Memory B cell (primary cell): ENCODE measurements around the gene FOXR1.
"Not testable (repeated sequence)": the region's sequence is repeated elsewhere in the genome, so short reads cannot be mapped to it uniquely, and the experiment has no call there.

Experiments
- ATAC-seq: fragments of 150-1000 bp; cut with Tn5 transposase; 2 replicates; pipeline ENCODE4 v1.10.0; 2021; ENCODE audit warnings: low read depth, mild to moderate bottlenecking, moderate library complexity
- DNase-seq, 2 donors: peaks; one replicate each; pipeline ENCODE4 v3.0.0; 2022; ENCODE audit warnings: low spot score in 2 of 2
- H3K27ac Mint-ChIP-seq: one replicate; pipeline ENCODE4 v1.8.0; 2022; ENCODE audit warnings: mild to moderate bottlenecking, moderate library complexity, mixed read lengths
- H3K27me3 Mint-ChIP-seq: one replicate; pipeline ENCODE4 v1.8.0; 2022; ENCODE audit warnings: mixed read lengths
- H3K36me3 Mint-ChIP-seq: one replicate; pipeline ENCODE4 v1.8.0; 2022; ENCODE audit warnings: mild to moderate bottlenecking, mixed read lengths
- H3K4me1 Mint-ChIP-seq: one replicate; pipeline ENCODE4 v1.8.0; 2022; ENCODE audit warnings: mixed read lengths
- H3K4me3 Mint-ChIP-seq: one replicate; pipeline ENCODE4 v1.8.0; 2022; ENCODE audit warnings: mild to moderate bottlenecking, moderate library complexity, mixed read lengths
- H3K9me3 Mint-ChIP-seq: one replicate; pipeline ENCODE4 v1.8.0; 2022; ENCODE audit warnings: mixed read lengths

The FOXR1 gene

DNA sequence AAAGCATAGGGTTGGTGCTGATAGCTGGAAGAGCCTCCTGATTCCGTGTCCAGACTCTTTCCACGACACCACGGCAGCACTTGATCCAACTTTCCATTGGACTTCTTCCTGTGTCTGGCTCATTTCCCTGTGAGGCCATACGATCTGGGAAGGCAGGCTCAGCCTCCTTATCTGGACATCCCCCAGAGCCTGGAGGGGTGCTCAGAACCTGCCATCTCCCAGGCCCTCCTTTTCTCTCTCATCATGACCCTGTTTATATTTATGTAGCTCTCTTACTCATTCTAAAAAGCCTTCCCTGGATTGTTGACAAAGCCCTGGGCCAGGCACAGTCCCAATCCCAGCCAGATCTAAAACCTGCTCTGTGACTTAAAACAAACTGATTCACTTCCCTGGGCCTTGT, 38.1 kb upstream of the FOXR1 start:
- DNase-seq: no peak
- Mint-ChIP-seq H3K27ac (peak overlapping the region; percentile 20), H3K36me3 (no peaks in the 10 kb centered on the region), H3K9me3 (no peaks in the 10 kb centered on the region), H3K27me3 (peaks cover 2% of the 10 kb centered on the region), H3K4me3 (no peak overlapping the region), H3K4me1 (peaks cover 17% of the 10 kb centered on the region)
- ATAC-seq: no peak

DNA sequence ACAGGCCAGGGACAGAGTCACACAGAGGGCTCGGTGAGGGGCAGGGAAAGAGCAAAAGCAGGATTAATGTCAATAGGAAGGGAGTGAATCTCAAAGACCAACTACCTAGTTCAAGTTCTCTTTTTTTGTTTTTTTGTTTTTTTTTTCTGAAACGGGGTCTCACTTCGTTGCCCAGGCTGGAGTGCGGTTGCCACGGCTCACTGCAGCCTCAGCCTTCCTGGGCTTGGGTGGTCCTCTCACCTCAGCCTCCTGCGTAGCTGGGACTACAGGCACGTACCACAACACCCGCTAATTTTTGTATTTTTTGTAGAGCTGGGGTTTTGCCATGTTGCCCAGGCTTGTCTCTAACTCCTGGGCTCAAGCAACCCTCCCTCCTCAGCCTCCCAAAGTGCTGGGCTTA, 36.2 kb upstream of the FOXR1 start:
- peak overlapping the region; percentile 63 for H3K27ac Mint-ChIP-seq
- H3K4me3 Mint-ChIP-seq: no peak overlapping the region
- DNase-seq (no peak), ATAC-seq (peak; percentile 87)
- no peaks in the 10 kb centered on the region for H3K9me3 Mint-ChIP-seq
- H3K36me3 Mint-ChIP-seq: no peaks in the 10 kb centered on the region
- peaks cover 7% of the 10 kb centered on the region for H3K27me3 Mint-ChIP-seq
- H3K4me1 Mint-ChIP-seq: peaks cover 18% of the 10 kb centered on the region

- DNase-seq (no peak), ATAC-seq (no peak)
- H3K27ac Mint-ChIP-seq: no peak overlapping the region
- no peak overlapping the region for H3K4me3 Mint-ChIP-seq
- H3K4me1 Mint-ChIP-seq: peaks cover 14% of the 10 kb centered on the region
- H3K36me3 Mint-ChIP-seq: no peaks in the 10 kb centered on the region
- H3K27me3 Mint-ChIP-seq: peaks cover 13% of the 10 kb centered on the region
- no peaks in the 10 kb centered on the region for H3K9me3 Mint-ChIP-seq
These were observed 32.8 kb upstream of the FOXR1 start for GRCh38 chr11:118938491-118939403.

- Mint-ChIP-seq H3K36me3 (no peaks in the 10 kb centered on the region), H3K27ac (no peak overlapping the region), H3K9me3 (no peaks in the 10 kb centered on the region), H3K27me3 (peaks cover 13% of the 10 kb centered on the region), H3K4me3 (no peak overlapping the region), H3K4me1 (peaks cover 14% of the 10 kb centered on the region)
- no peak for ATAC-seq
- DNase-seq: no peak
These were observed 32.1 kb upstream of the FOXR1 start for GRCh38 chr11:118939404-118939915.

- no peak for DNase-seq
- Mint-ChIP-seq H3K4me3 (no peak overlapping the region), H3K27ac (no peak overlapping the region)
These were observed 31.5 kb upstream of the FOXR1 start for GRCh38 chr11:118939953-118940598.

DNA sequence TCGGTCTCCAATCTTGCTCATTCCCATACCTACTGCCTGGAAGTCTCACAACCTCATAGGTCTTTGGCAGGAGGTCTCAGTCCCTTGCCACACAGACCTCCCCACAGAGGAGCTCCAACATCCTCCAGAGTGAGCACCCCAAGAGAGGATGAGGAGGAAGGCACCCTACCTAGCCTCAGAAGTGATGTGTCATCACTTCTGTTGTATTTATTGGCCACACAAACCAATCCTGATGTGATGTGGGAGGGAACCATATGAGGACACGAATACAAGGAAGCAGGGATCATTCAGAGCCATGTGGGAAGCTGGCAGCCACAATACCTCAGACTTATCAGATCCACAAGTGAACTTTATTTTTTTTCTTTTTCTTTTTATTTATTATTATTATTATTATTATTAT, 24.5 kb upstream of the FOXR1 start:
- H3K27ac Mint-ChIP-seq: no peak overlapping the region
- ATAC-seq: no peak
- no peaks in the 10 kb centered on the region for H3K9me3 Mint-ChIP-seq
- H3K36me3 Mint-ChIP-seq: no peaks in the 10 kb centered on the region
- H3K4me1 Mint-ChIP-seq: peaks cover 2% of the 10 kb centered on the region
- no peak overlapping the region for H3K4me3 Mint-ChIP-seq
- peaks cover 20% of the 10 kb centered on the region for H3K27me3 Mint-ChIP-seq
- DNase-seq: no peak

More at GRCh38 chr11:118939953-118940598, 31.5 kb upstream of the FOXR1 start:
- Mint-ChIP-seq H3K4me1 (peaks cover 14% of the 10 kb centered on the region), H3K27me3 (peaks cover 15% of the 10 kb centered on the region), H3K9me3 (no peaks in the 10 kb centered on the region), H3K36me3 (no peaks in the 10 kb centered on the region)
- ATAC-seq: peak; percentile 39

DNA sequence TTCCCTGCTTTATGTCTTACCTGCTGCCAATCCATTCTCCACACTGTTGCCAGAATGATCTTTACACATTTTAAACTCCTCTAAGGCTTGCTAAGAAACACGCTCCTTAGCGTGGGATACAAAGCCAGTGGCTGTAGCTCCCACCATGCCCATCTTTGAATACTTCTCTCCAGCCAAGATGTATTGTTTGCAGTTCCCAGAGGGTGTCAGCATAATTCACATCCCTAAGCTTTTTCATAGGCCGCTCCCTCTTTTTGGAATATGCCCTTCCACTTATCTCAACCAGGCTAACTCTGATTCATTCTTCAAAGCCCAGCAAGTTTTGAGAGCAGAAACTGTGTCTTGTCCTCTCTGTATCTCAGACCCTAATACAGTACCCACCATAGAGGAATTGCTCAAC, 23.6 kb upstream of the FOXR1 start:
- Mint-ChIP-seq H3K27ac (no peak overlapping the region), H3K9me3 (no peaks in the 10 kb centered on the region)
- no peak for DNase-seq

GRCh38 chr11:118953265-118953664, 18.3 kb upstream of the FOXR1 start:
- no peak for ATAC-seq
- H3K4me3 Mint-ChIP-seq: no peak overlapping the region
- no peak overlapping the region for H3K27ac Mint-ChIP-seq
- H3K36me3 Mint-ChIP-seq: no peaks in the 10 kb centered on the region
- H3K4me1 Mint-ChIP-seq: peaks cover 6% of the 10 kb centered on the region
- no peaks in the 10 kb centered on the region for H3K9me3 Mint-ChIP-seq
- no peak for DNase-seq
- H3K27me3 Mint-ChIP-seq: peaks cover 17% of the 10 kb centered on the region

More for the DNA sequence above, 23.6 kb upstream of the FOXR1 start:
- H3K4me1 Mint-ChIP-seq: peaks cover 2% of the 10 kb centered on the region
- no peaks in the 10 kb centered on the region for H3K36me3 Mint-ChIP-seq
- H3K27me3 Mint-ChIP-seq: peaks cover 20% of the 10 kb centered on the region
- no peak overlapping the region for H3K4me3 Mint-ChIP-seq
- ATAC-seq: no peak

DNA sequence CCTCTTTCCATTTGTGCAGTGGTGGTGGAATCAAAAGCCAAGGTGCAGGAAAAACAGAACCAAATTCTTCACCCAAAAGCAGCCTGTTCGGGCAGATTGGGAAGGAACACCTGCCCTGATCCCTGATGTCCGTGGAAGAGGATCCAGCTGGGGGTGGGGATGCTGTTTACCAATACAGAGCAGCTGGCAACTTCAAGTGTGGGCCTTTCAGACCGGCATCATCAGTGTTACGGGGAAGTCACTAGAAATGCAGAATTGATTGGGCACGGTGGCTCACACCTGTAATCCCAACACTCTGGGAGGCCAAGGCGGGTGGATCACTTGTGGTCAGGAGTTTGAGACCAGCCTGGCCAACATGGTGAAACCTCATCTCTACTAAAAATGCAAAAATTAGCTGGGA, 17.6 kb upstream of the FOXR1 start:
- not testable (repeated sequence) for H3K4me1 Mint-ChIP-seq

GRCh38 chr11:118956094-118956846, 15.3 kb upstream of the FOXR1 start, which contains the start of gene UPK2:
UPK2 (plus strand) TSS chr11:118956298; CDS start chr11:118956351, 53 bp downstream.
- ATAC-seq (peak; percentile 99), DNase-seq (peak; percentile 87 to 95)
- no peak within 1 kb of the TSS for H3K4me3 Mint-ChIP-seq
- H3K9me3 Mint-ChIP-seq: no peaks in the 10 kb centered on the region
- no peak within 1 kb of the TSS for H3K27ac Mint-ChIP-seq
- peaks cover 15% of the 10 kb centered on the region for H3K27me3 Mint-ChIP-seq
- H3K4me1 Mint-ChIP-seq: peaks cover 6% of the 10 kb centered on the region
- no peaks in the 10 kb centered on the region for H3K36me3 Mint-ChIP-seq

More for the DNA sequence above, 17.6 kb upstream of the FOXR1 start:
- H3K9me3 Mint-ChIP-seq, DNase-seq, ATAC-seq, H3K36me3 Mint-ChIP-seq, H3K27ac Mint-ChIP-seq, H3K4me3 Mint-ChIP-seq: not testable (repeated sequence)
- H3K27me3 Mint-ChIP-seq: peaks cover 18% of the 10 kb centered on the region

DNA sequence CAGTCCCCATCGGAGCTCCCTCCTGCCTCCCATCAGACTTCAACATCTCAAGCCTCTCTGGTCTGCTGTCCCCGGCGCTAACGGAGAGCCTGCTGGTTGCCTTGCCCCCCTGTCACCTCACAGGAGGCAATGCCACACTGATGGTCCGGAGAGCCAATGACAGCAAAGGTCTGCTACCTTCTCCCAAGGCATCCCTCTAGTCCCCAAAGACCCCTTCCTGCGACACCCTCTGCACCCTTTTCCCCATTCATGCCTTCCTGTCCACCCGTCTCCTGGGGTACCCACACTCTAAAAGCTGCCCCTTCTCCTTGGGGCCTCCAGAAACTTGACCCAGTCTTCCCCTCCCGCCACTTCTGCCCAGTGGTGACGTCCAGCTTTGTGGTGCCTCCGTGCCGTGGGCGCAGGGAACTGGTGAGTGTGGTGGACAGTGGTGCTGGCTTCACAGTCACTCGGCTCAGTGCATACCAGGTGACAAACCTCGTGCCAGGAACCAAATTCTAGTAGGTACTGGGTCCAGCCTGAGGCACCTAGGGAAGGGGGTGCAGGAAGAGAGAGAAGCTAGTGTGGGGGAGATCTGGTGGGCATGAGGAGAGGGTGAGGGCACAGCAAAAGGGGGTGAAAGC, 14.6 kb upstream of the FOXR1 start:
- H3K27me3 Mint-ChIP-seq: peaks cover 12% of the 10 kb centered on the region
- H3K27ac Mint-ChIP-seq: no peak overlapping the region
- peak; percentile 7 for ATAC-seq
- peaks cover 6% of the 10 kb centered on the region for H3K4me1 Mint-ChIP-seq
- H3K4me3 Mint-ChIP-seq: no peak overlapping the region
- H3K9me3 Mint-ChIP-seq: no peaks in the 10 kb centered on the region
- no peaks in the 10 kb centered on the region for H3K36me3 Mint-ChIP-seq
- DNase-seq: no peak

DNA sequence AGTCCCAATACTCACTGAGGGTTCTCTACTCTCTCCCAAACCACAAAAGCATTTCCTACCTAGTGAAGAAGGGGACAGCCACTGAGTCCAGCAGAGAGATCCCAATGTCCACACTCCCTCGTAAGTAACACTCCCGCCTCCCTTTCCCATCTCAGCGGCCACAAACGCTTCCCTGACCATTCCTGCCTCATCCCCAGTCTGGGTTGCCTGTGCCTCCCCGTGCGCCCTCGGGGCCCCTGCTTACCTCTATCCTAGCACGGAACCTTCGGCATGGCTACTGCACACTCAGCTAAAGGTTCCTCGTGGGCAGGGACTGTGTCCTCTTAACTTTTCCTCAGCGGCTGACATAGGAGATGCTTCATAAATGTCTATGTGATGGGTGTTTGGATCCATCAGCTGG, 14.0 kb upstream of the FOXR1 start:
- H3K27me3 Mint-ChIP-seq: peaks cover 14% of the 10 kb centered on the region
- ATAC-seq (no peak), DNase-seq (no peak)
- H3K27ac Mint-ChIP-seq: no peak overlapping the region
- no peaks in the 10 kb centered on the region for H3K36me3 Mint-ChIP-seq
- no peaks in the 10 kb centered on the region for H3K9me3 Mint-ChIP-seq
- H3K4me1 Mint-ChIP-seq: peaks cover 6% of the 10 kb centered on the region
- H3K4me3 Mint-ChIP-seq: no peak overlapping the region

DNA sequence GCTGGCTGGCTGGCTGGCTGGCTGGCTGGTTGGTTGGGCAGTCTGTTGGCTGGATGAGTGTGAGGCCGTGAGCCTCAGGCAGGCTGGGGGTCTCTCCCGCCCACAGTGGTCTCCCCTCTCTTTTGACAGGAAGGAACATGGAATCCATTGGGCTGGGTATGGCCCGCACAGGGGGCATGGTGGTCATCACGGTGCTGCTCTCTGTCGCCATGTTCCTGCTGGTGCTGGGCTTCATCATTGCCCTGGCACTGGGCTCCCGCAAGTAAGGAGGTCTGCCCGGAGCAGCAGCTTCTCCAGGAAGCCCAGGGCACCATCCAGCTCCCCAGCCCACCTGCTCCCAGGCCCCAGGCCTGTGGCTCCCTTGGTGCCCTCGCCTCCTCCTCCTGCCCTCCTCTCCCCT, 13.6 kb upstream of the FOXR1 start:
- Mint-ChIP-seq H3K9me3 (no peaks in the 10 kb centered on the region), H3K4me3 (no peak overlapping the region), H3K27me3 (peaks cover 14% of the 10 kb centered on the region), H3K27ac (no peak overlapping the region), H3K36me3 (no peaks in the 10 kb centered on the region), H3K4me1 (peaks cover 6% of the 10 kb centered on the region)
- DNase-seq (no peak), ATAC-seq (no peak)
